HCT116 (cell line): ENCODE data around the gene TTLL10. TPM values are rescaled to one million over a fixed set of nuclear protein-coding genes. Genes with fewer than 3 reads are reported as not detected.

Experiments
- ATAC-seq: fragments of 200-7000 bp; cut with Tn5 transposase; 2 replicates; pipeline ENCODE4 v1.9.1; 2020; ENCODE audit warnings: mild to moderate bottlenecking, moderate library complexity
- BruUV-seq: library from RNA; stranded (reverse); fragments of 400-500 nt; replicated peaks from 2 replicates; lab custom pipeline; 2021; lab: Mats Ljungman, UMichigan
- CTCF ChIA-PET: fragments of 300-600 bp; sonication (Branson Sonifier 250); formaldehyde crosslinking; loops from one replicate; lab custom pipeline; 2021; ENCODE audit warnings: antibody characterized with exemption; lab: Charles Lee
- POLR2A ChIA-PET: fragments of 300-600, 350-600 bp; sonication (Branson Sonifier 250); formaldehyde crosslinking; loops from one replicate; lab custom pipeline; 2021; ENCODE audit warnings: antibody characterized with exemption; lab: Charles Lee
- RAD21 ChIA-PET, 2 experiments: fragments of 300-600 bp; sonication (Branson Sonifier 250); formaldehyde crosslinking; loops; one replicate each; lab custom pipeline; 2023; ENCODE audit warnings: low total read pairs in 2 of 2; ENCODE audit not compliant: uncharacterized antibody in 2 of 2, unreplicated experiment in 2 of 2, low non-redundant PET in 1 of 2; lab: Charles Lee
- DNase-seq: peaks from one replicate; pipeline ENCODE4 v3.0.0-alpha.2; 2010; ENCODE audit warnings: low read depth, low spot score
- H2AFZ ChIP-seq: fragments of 200-600 bp; shearing (Covaris generic), sonication (generic); 2 replicates; pipeline ENCODE4 v1.6.1; 2017; ENCODE audit warnings: low read depth, mixed run types, mixed read lengths, antibody characterized with exemption, low read length; ENCODE audit not compliant: poor library complexity, severe bottlenecking
- H3K27ac ChIP-seq: 2 replicates; pipeline ENCODE4 v1.5.1; 2012; ENCODE audit warnings: low read depth, low read length
- H3K27me3 ChIP-seq: fragments of 200-600 bp; sonication (generic); 2 replicates; pipeline ENCODE4 v1.6.1; 2016; ENCODE audit warnings: mixed run types, low read length, mixed read lengths; ENCODE audit not compliant: insufficient read depth
- H3K36me3 ChIP-seq, 2 experiments: fragments of 200-500 bp in 1 of 2; fragments of 200-600 bp in 1 of 2; sonication (Bioruptor generic) in 1 of 2; sonication (generic) in 1 of 2; 2 replicates each; pipeline versions ENCODE4 v1.5.1 to v1.6.1; 2014 to 2016; ENCODE audit warnings: low read length in 2 of 2, inconsistent platforms in 1 of 2, mixed read lengths in 1 of 2, mixed run types in 1 of 2; ENCODE audit not compliant: insufficient read depth in 2 of 2, control insufficient read depth in 1 of 2
- H3K4me1 ChIP-seq, 2 experiments: fragments of 200-600 bp in 1 of 2; sonication (generic) in 1 of 2; 2 replicates each; pipeline versions ENCODE4 v1.5.1 to v1.6.1; 2012 to 2017; ENCODE audit warnings: low read length in 2 of 2, inconsistent platforms in 1 of 2, mild to moderate bottlenecking in 1 of 2, mixed read lengths in 1 of 2, mixed run types in 1 of 2, moderate library complexity in 1 of 2; ENCODE audit not compliant: insufficient read depth in 2 of 2, control insufficient read depth in 1 of 2
- H3K4me2 ChIP-seq: fragments of 200-600 bp; sonication (generic); 2 replicates; pipeline ENCODE4 v1.6.1; 2017; ENCODE audit warnings: mixed run types, low read length, mixed read lengths
- H3K4me3 ChIP-seq, 2 experiments: fragments of 200-600 bp in 1 of 2; sonication (generic) in 1 of 2; replicated peaks in 1 of 2; 2 replicates each; pipeline ENCODE4 v1.5.1; 2011 to 2016; ENCODE audit warnings: low read length in 2 of 2, control low read depth in 1 of 2, low read depth in 1 of 2, mild to moderate bottlenecking in 1 of 2, mixed read lengths in 1 of 2, mixed run types in 1 of 2
- H3K79me2 ChIP-seq: fragments of 200-600 bp; sonication (generic); 2 replicates; pipeline ENCODE4 v1.6.1; 2017; ENCODE audit warnings: mild to moderate bottlenecking, mixed run types, low read length, moderate library complexity, mixed read lengths; ENCODE audit not compliant: insufficient read depth
- H3K9ac ChIP-seq: fragments of 200-600 bp; sonication (generic); 2 replicates; pipeline ENCODE4 v1.6.1; 2016; ENCODE audit warnings: low read length, mixed read lengths
- H3K9me2 ChIP-seq: fragments of 200-600 bp; sonication (generic), shearing (Covaris generic); 2 replicates; pipeline ENCODE4 v1.6.1; 2017; ENCODE audit warnings: mixed run types, mild to moderate bottlenecking, moderate library complexity; ENCODE audit not compliant: insufficient read depth
- H3K9me3 ChIP-seq, 2 experiments: fragments of 200-500 bp in 1 of 2; fragments of 200-600 bp in 1 of 2; sonication (Bioruptor generic) in 1 of 2; sonication (generic) in 1 of 2; 2 replicates each; pipeline ENCODE4 v1.6.1; 2014 to 2017; ENCODE audit warnings: low read length in 2 of 2, mixed read lengths in 2 of 2, inconsistent platforms in 1 of 2, low read depth in 1 of 2, mild to moderate bottlenecking in 1 of 2, mixed run types in 1 of 2, moderate library complexity in 1 of 2; ENCODE audit not compliant: control insufficient read depth in 1 of 2, insufficient read depth in 1 of 2
- H4K20me1 ChIP-seq: fragments of 200-600 bp; sonication (generic), shearing (Covaris generic); 2 replicates; pipeline ENCODE4 v1.6.1; 2017; ENCODE audit warnings: mixed run types, mild to moderate bottlenecking, moderate library complexity; ENCODE audit not compliant: insufficient read depth
- CBX3 ChIP-seq: IDR thresholded peaks from 2 replicates; pipeline ENCODE4 v1.6.1; 2012; ENCODE audit warnings: low read depth
- CEBPB ChIP-seq: IDR thresholded peaks from 2 replicates; pipeline ENCODE4 v1.6.1; 2012; ENCODE audit warnings: low read depth
- EGR1 ChIP-seq: IDR thresholded peaks from 2 replicates; pipeline ENCODE4 v1.6.1; 2012; ENCODE audit warnings: low read depth
- EZH2 ChIP-seq: fragments of 200-600 bp; sonication (generic); IDR thresholded peaks from 2 replicates; pipeline ENCODE4 v1.6.1; 2017; ENCODE audit warnings: antibody characterized with exemption, mixed run types
- FOSL1 ChIP-seq: IDR thresholded peaks from 2 replicates; pipeline ENCODE4 v1.6.1; 2012; ENCODE audit warnings: low read depth
- JUND ChIP-seq: IDR thresholded peaks from 2 replicates; pipeline ENCODE4 v1.6.1; 2012
- POLR2A ChIP-seq: IDR thresholded peaks from 2 replicates; pipeline ENCODE4 v1.7.0; 2011; ENCODE audit warnings: borderline replicate concordance; ENCODE audit not compliant: insufficient read depth, insufficient read length; ENCODE audit errors: extremely low read depth
- POLR2AphosphoS5 ChIP-seq: IDR thresholded peaks from 2 replicates; pipeline ENCODE4 v1.6.1; 2011; ENCODE audit warnings: mild to moderate bottlenecking, low read depth, low read length, moderate library complexity
- SP1 ChIP-seq: IDR thresholded peaks from 2 replicates; pipeline ENCODE4 v1.6.1; 2012; ENCODE audit warnings: low read depth
- SRF ChIP-seq: IDR thresholded peaks from 2 replicates; pipeline ENCODE4 v1.6.1; 2012; ENCODE audit warnings: low read depth
- YY1 ChIP-seq: IDR thresholded peaks from 2 replicates; pipeline ENCODE4 v1.6.1; 2011; ENCODE audit warnings: low read length, low read depth, moderate library complexity, mild to moderate bottlenecking; ENCODE audit not compliant: insufficient replicate concordance; ENCODE audit errors: extremely low read depth
- ZFX ChIP-seq: fragments of 450-650 bp; IDR thresholded peaks from 2 replicates; pipeline ENCODE4 v1.6.1; 2017
- intact Hi-C: fragments of 100-400 bp; cut with micrococcal nuclease; formaldehyde crosslinking; loops from 2 replicates; pipeline ENCODE4 v1.10.0; 2022
- total RNA-seq: library from RNA; stranded (reverse); gene quantifications from one replicate; pipeline ENCODE4 v1.2.1, GENCODE V29; 2021; ENCODE audit not compliant: unreplicated experiment

The TTLL10 gene
- total RNA-seq, 1 experiment from 2014 or later: 0.10 TPM

DNA sequence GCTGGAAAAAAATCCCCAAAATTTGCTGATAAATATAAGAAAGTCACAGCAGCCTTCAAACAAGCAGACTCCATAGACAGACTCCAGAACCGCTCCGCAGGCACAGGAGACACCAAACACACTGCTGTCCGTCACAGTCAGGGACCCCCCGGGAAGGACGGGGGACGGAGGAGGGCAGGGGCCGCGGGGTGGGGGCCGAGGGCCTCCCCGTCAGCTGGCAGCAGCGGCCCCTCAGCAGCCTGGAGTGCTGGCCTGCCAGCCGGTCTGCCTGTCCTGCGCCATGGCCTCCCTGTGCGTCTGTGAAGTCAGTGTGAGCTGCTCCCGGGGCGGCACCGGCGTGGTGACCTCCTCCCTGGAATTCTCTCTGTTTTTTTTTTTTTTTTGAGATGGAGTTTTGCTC, 47.7 kb upstream of the TTLL10 start:
- CTCF ChIA-PET: interaction anchor here (1.4 kb wide), 1 partner anchor 166 kb away, joined by 5 read pairs; no protein-coding TSS in a partner anchor
- H3K4me1 ChIP-seq: peaks cover 2 to 10% of the 10 kb centered on the region in 2 experiments; a peak in 3 of 4 replicates
- no peak for DNase-seq

DNA sequence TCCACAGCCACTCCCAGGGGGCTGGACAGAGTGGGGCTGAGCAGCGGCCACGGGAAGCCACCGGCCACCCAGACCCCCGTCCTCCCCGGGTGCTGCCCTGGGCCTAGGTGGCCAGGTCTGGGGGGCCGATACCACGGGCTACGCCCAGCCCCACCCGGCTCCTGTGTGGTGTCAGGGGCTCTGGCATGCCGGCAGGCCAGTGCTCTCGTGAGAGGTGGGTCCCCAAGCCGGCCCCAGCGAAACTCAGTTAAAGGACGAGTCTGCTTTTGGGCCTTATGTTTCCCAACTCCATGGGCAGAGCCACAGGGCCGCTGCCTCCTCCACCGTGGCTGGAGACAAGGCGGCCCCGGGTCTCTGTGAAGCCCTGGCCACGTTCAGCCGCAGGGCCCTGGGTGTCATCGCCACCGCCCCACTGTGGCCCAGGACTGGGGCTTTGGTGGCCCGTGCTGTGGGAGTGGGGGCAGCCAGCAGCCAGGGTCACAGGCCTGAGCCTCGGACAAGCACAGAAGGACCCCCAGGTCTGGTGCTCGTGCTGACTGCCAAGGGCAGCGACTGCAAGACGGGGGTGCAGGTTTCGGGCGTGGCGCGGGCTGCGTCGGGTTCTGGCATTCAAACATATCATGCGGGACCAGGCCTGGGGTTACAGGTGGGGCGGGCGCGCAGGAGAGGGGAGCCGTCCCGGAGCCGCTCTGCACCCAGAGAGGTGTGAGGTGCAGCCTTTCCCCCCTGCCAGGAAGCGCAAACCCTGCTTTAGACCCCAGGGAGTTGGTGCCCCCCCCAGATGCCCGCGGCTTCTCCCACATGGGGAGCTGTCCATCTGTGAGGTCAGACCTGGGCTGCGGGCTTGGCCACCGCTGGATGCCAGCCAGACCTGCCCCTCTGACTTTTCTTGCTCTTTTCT, 45.9 kb upstream of the TTLL10 start:
- TF ChIP-seq POLR2A: no peak
- TF ChIP-seq JUND: no peak
- no peak for TF ChIP-seq FOSL1
- no peak for TF ChIP-seq YY1
- no peak for TF ChIP-seq CEBPB
- no peak for TF ChIP-seq CBX3
- TF ChIP-seq EZH2: no peak
- TF ChIP-seq EGR1: no peak
- no peak for TF ChIP-seq ZFX
- H4K20me1 ChIP-seq: no peaks in the 10 kb centered on the region
- H2AFZ ChIP-seq: no peak overlapping the region
- intact Hi-C loops: no loop called here
- no peak overlapping the region for H3K4me2 ChIP-seq
- DNase-seq (no peak), ATAC-seq (no peak)
- H3K9me3 ChIP-seq: peaks cover 0 to 7% of the 10 kb centered on the region in 2 experiments; a peak in 1 of 4 replicates
- H3K4me1 ChIP-seq: no peaks in the 10 kb centered on the region
- CTCF ChIA-PET: interaction anchor here (1.4 kb wide), 1 partner anchor 164 kb away, joined by 5 read pairs; no protein-coding TSS in a partner anchor
- H3K27me3 ChIP-seq: no peaks in the 10 kb centered on the region
- H3K79me2 ChIP-seq: no peaks in the 10 kb centered on the region
- no peak overlapping the region for H3K9ac ChIP-seq
- RAD21 ChIA-PET: no interaction called here
- no peak overlapping the region for H3K4me3 ChIP-seq
- H3K36me3 ChIP-seq: no peaks in the 10 kb centered on the region
- no peaks in the 10 kb centered on the region for H3K9me2 ChIP-seq
- BruUV-seq: no TSS peak
- no peak overlapping the region for H3K27ac ChIP-seq
- POLR2A ChIA-PET: no interaction called here

More for the DNA sequence above, 47.7 kb upstream of the TTLL10 start:
- H3K9ac ChIP-seq: no peak overlapping the region
- ChIA-PET POLR2A (no interaction called here), RAD21 (interaction anchor here in 1 of 2 experiments (0.7 kb wide), 1 partner anchor 21 kb away, joined by 3 read pairs; no protein-coding TSS in a partner anchor)
- TF ChIP-seq SRF (no peak), POLR2AphosphoS5 (no peak), EGR1 (no peak), EZH2 (no peak), SP1 (no peak)
- H3K79me2 ChIP-seq: no peaks in the 10 kb centered on the region
- H2AFZ ChIP-seq: no peak overlapping the region
- H3K4me2 ChIP-seq: no peak overlapping the region
- no peak for ATAC-seq
- intact Hi-C loops: no loop called here
- BruUV-seq: no TSS peak
- no peaks in the 10 kb centered on the region for H3K36me3 ChIP-seq
- H4K20me1 ChIP-seq: no peaks in the 10 kb centered on the region
- no peak overlapping the region for H3K27ac ChIP-seq
- H3K9me2 ChIP-seq: no peaks in the 10 kb centered on the region
- H3K9me3 ChIP-seq: peaks cover 0 to 7% of the 10 kb centered on the region in 2 experiments; a peak in 1 of 4 replicates
- H3K27me3 ChIP-seq: no peaks in the 10 kb centered on the region
- no peak overlapping the region for H3K4me3 ChIP-seq
